LNCaP clone FGC (cell line): ENCODE results near the gene PRKG1.
A peak's percentile ranks its signal among the peaks of the same experiment; 100 is the strongest.

ENCODE experiments used
- DNase-seq: peaks from one replicate; pipeline ENCODE4 v3.0.0-alpha.2; 2011; ENCODE audit warnings: low read depth
- H3K4me3 ChIP-seq: 2 replicates; pipeline ENCODE4 v1.5.1; 2011; ENCODE audit warnings: mild to moderate bottlenecking, low read depth, low read length, control low read depth
- CTCF ChIP-seq: IDR thresholded peaks from 2 replicates; pipeline ENCODE4 v1.5.1; 2012; ENCODE audit warnings: mild to moderate bottlenecking; ENCODE audit not compliant: control insufficient read depth, insufficient read depth; ENCODE audit errors: extremely low read depth

Gene PRKG1

GRCh38 chr10:51763746-51764145 is 689.5 kb downstream of the PRKG1 start:
- no peak overlapping the region for H3K4me3 ChIP-seq
- no peak for TF ChIP-seq CTCF
- DNase-seq, result no peak

DNA sequence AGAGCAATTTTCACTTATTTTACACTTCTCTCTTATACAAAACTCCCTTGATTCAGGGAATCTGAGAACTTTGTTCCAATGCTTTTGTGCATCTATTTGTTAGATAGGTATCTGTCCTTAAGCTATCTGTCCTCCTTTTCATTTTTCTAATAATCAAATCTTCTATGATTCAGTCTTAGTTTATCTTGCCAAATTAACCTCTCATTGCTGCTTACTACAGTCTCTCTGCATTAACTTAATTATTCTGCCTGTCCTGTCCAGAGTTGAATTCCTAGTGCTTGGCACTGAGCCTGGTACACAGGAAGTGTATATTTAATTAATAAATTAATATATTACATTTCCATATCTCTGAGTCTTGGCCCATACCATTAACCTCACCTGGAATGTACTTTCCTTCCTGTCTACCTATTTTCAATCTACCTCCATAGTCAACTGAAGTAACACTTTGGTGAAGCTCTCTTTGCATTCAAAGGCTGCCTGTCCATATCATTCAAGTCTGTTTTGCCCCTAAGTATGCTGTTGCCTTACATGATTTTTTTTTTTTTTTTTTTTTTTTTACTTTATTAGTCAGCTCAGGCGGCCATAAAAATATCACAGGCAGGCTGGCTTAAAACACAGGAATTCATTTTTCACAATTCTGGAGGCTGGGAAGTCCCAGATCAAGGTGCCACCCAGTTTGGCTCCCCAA is 691.1 kb downstream of the PRKG1 start:
- H3K4me3 ChIP-seq, result no peak overlapping the region
- DNase-seq, result no peak
- no peak for TF ChIP-seq CTCF

DNA sequence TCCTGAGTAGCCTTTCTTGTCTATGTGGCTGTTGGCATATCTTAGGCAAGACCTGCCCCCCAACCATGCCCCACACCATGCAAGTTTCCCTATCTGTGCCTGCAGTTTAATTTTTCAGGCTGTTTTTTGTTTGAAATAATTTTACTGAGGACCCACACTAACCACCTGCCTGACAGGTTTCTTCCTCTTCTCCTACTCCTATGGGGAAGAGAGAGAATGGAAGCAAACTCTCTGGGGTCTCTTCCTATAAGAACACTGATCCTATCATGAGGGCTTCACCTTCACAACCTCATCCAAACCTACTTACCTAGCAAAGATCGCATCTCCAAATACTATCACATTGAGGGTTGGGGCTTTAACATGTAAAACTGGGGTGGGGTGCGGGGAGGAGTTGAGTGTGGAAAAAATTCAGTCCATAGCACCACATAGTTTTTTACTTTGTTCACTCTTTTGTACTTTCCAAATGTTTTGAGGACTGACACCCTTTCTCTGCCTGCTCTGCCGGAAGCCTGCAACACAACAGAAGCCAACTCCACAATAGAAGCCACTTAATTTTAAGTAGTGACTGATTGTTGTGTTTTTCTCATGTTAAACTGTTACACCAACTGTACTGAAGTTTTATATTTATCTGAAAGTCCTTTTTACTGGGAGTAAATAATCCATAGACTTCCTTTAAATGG is 692.3 kb downstream of the PRKG1 start:
- DNase-seq, result no peak
- TF ChIP-seq CTCF, result no peak
- H3K4me3 ChIP-seq, result no peak overlapping the region

DNA sequence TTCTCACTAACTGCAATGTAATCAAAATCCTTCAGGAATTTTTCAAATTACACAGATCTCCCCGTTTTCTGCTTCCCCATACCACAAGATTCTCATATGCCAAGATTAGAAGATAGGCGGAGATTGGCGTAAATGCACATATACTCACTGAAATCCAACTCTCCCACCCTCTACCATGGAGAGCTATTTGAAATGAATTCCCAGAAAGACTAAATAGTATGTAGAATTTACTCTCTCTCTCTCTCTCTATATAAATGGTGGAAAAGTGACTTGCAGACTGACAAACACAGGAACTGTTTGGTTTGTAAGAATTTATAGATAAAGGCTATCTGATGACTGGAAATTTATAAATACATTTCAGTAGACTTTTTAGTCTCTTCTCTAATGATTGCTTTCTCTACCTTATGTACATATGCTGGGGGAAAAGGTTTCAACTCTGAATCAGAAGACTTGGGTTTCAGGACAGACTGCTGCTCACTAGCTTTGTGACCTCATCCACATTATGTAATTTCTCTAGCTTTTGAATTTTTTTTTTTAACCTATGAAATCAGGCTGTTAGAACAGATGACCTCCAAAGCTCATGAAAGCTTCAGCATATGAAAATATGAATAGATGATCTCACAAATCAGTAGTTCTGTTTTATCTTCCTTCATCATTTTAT is 692.9 kb downstream of the PRKG1 start:
- TF ChIP-seq CTCF, result no peak
- DNase-seq, result no peak
- H3K4me3 ChIP-seq, result no peak overlapping the region

- no peak for TF ChIP-seq CTCF
- H3K4me3 ChIP-seq, result no peak overlapping the region
- no peak for DNase-seq
Observed at GRCh38 chr10:51768886-51769465, 694.7 kb downstream of the PRKG1 start.

GRCh38 chr10:51770709-51771108 is 696.4 kb downstream of the PRKG1 start:
- DNase-seq, result peak; percentile 26
- TF ChIP-seq CTCF, result no peak
- H3K4me3 ChIP-seq, result no peak overlapping the region
